H1 (cell line): ENCODE results near the gene DDX11. TPM values are rescaled to one million over a fixed set of nuclear protein-coding genes. Genes with fewer than 3 reads are reported as not detected.
"Not testable (repeated sequence)": the region's sequence is repeated elsewhere in the genome, so short reads cannot be mapped to it uniquely, and the experiment has no call there.

ENCODE experiments used
- CTCF ChIA-PET: fragments of 300-600 bp; sonication (Branson Sonifier 250); formaldehyde crosslinking; loops from one replicate; lab custom pipeline; 2021; ENCODE audit not compliant: partially characterized antibody; lab: Charles Lee
- POLR2A ChIA-PET: fragments of 300-600 bp; sonication (Branson Sonifier 250); formaldehyde crosslinking; loops from one replicate; lab custom pipeline; 2021; ENCODE audit warnings: inconsistent platforms; ENCODE audit not compliant: partially characterized antibody; lab: Charles Lee
- DNase-seq, 2 experiments: peaks; one replicate each; pipeline versions ENCODE4 v3.0.0 to v3.0.0-alpha.2; 2010 to 2022; ENCODE audit warnings: low spot score in 2 of 2, low read depth in 1 of 2, mixed read lengths in 1 of 2
- FAIRE-seq: peaks from 2 replicates; lab custom pipeline; 2011; peaks lifted over from hg19 to GRCh38; lab: Jason Lieb, UNC
- H2AFZ ChIP-seq: 2 replicates; pipeline ENCODE4 v1.8.1; 2012; ENCODE audit warnings: low read length, inconsistent platforms
- H2AK5ac ChIP-seq: 2 replicates; pipeline ENCODE4 v1.6.1; 2013; ENCODE audit warnings: low read depth, low read length
- H2BK120ac ChIP-seq: replicated peaks from 2 replicates; pipeline ENCODE3; 2013; ENCODE audit warnings: low read depth, low read length, inconsistent platforms
- H2BK12ac ChIP-seq: 2 replicates; pipeline ENCODE4 v1.6.1; 2013; ENCODE audit warnings: low read depth, low read length
- H2BK15ac ChIP-seq: 2 replicates; pipeline ENCODE4 v1.6.1; 2013; ENCODE audit warnings: low read length
- H2BK20ac ChIP-seq: 2 replicates; pipeline ENCODE4 v1.6.1; 2013; ENCODE audit warnings: low read length
- H2BK5ac ChIP-seq: 2 replicates; pipeline ENCODE4 v1.6.1; 2013; ENCODE audit warnings: low read depth, low read length
- H3K14ac ChIP-seq: 2 replicates; pipeline ENCODE4 v1.6.1; 2013; ENCODE audit warnings: inconsistent platforms; ENCODE audit not compliant: insufficient read length
- H3K18ac ChIP-seq: 2 replicates; pipeline ENCODE4 v1.6.1; 2013; ENCODE audit warnings: low read length; ENCODE audit errors: extremely low read depth
- H3K23ac ChIP-seq: 2 replicates; pipeline ENCODE4 v1.6.1; 2013; ENCODE audit warnings: inconsistent platforms; ENCODE audit not compliant: insufficient read length
- H3K23me2 ChIP-seq: 2 replicates; pipeline ENCODE4 v1.6.1; 2013; ENCODE audit warnings: low read depth, low read length
- H3K27ac ChIP-seq: 2 replicates; pipeline ENCODE4 v1.6.1; 2011; ENCODE audit warnings: low read depth, low read length, inconsistent platforms
- H3K27me3 ChIP-seq, 4 experiments: replicated peaks in 1 of 4; 1 replicate in 1 of 4; 2 replicates in 3 of 4; pipeline versions ENCODE4 v1.6.1 to v1.8.1; 2011 to 2013; ENCODE audit warnings: low read length in 3 of 4, mild to moderate bottlenecking in 3 of 4, inconsistent platforms in 2 of 4, mixed read lengths in 2 of 4, moderate library complexity in 1 of 4; ENCODE audit not compliant: control insufficient read depth in 3 of 4, insufficient read depth in 3 of 4; ENCODE audit errors: extremely low read depth in 1 of 4
- H3K36me3 ChIP-seq, 4 experiments: 2 replicates each; pipeline versions ENCODE4 v1.6.1 to v1.8.1; 2011 to 2013; ENCODE audit warnings: mild to moderate bottlenecking in 4 of 4, low read length in 3 of 4, moderate library complexity in 2 of 4, control low read depth in 1 of 4, inconsistent platforms in 1 of 4; ENCODE audit not compliant: insufficient read depth in 4 of 4, control insufficient read depth in 2 of 4
- H3K4ac ChIP-seq: replicated peaks from 2 replicates; pipeline ENCODE3; 2013; ENCODE audit warnings: low read length, low read depth, mixed read lengths, inconsistent platforms; ENCODE audit not compliant: insufficient read length
- H3K4me1 ChIP-seq, 4 experiments: replicated peaks in 1 of 4; 1 replicate in 1 of 4; 2 replicates in 3 of 4; pipeline versions ENCODE4 v1.6.1 to v1.8.1; 2011 to 2013; ENCODE audit warnings: low read length in 3 of 4, inconsistent platforms in 2 of 4, mixed read lengths in 1 of 4; ENCODE audit not compliant: insufficient read depth in 4 of 4, control insufficient read depth in 3 of 4
- H3K4me2 ChIP-seq, 2 experiments: 2 replicates each; pipeline versions ENCODE4 v1.6.1 to v1.8.1; 2011 to 2013; ENCODE audit warnings: low read depth in 2 of 2, low read length in 2 of 2, control low read depth in 1 of 2, inconsistent platforms in 1 of 2, mild to moderate bottlenecking in 1 of 2; ENCODE audit not compliant: insufficient read depth in 1 of 2
- H3K4me3 ChIP-seq, 4 experiments: fragments of 200-600, 300-600 bp in 1 of 4; sonication (generic), shearing (Covaris generic), sonication (Bioruptor Twin) in 1 of 4; 2 replicates each; pipeline versions ENCODE4 v1.5.1 to v1.8.1; 2011 to 2016; ENCODE audit warnings: low read length in 4 of 4, low read depth in 3 of 4, control low read depth in 2 of 4, inconsistent platforms in 2 of 4, mild to moderate bottlenecking in 2 of 4, mixed read lengths in 1 of 4, moderate library complexity in 1 of 4; ENCODE audit not compliant: insufficient read depth in 2 of 4; ENCODE audit errors: extremely low read depth in 1 of 4
- H3K56ac ChIP-seq: replicated peaks from 2 replicates; pipeline ENCODE3; 2013; ENCODE audit warnings: low read depth, mild to moderate bottlenecking, mixed read lengths, low read length, inconsistent platforms; ENCODE audit not compliant: insufficient read length
- H3K79me1 ChIP-seq: 2 replicates; pipeline ENCODE4 v1.6.1; 2013; ENCODE audit warnings: low read depth, low read length, control low read depth
- H3K79me2 ChIP-seq, 2 experiments: 2 replicates each; pipeline versions ENCODE4 v1.6.1 to v1.8.1; 2012 to 2013; ENCODE audit warnings: low read length in 2 of 2, mild to moderate bottlenecking in 2 of 2, inconsistent platforms in 1 of 2; ENCODE audit not compliant: insufficient read depth in 2 of 2, control insufficient read depth in 1 of 2
- H3K9ac ChIP-seq, 4 experiments: replicated peaks in 1 of 4; 1 replicate in 1 of 4; 2 replicates in 3 of 4; pipeline versions ENCODE4 v1.6.1 to v1.8.1; 2011 to 2013; ENCODE audit warnings: low read depth in 3 of 4, low read length in 3 of 4, control low read depth in 2 of 4, mild to moderate bottlenecking in 2 of 4, moderate library complexity in 2 of 4, inconsistent platforms in 1 of 4; ENCODE audit errors: extremely low read depth in 1 of 4
- H3K9me3 ChIP-seq, 2 experiments: 2 replicates each; pipeline versions ENCODE4 v1.6.1 to v1.8.1; 2012 to 2013; ENCODE audit warnings: mild to moderate bottlenecking in 2 of 2, moderate library complexity in 2 of 2, control low read depth in 1 of 2, inconsistent platforms in 1 of 2, low read depth in 1 of 2, low read length in 1 of 2, mixed read lengths in 1 of 2; ENCODE audit not compliant: insufficient read depth in 2 of 2
- H4K20me1 ChIP-seq, 2 experiments: replicated peaks in 1 of 2; 2 replicates each; pipeline versions ENCODE3 to v1.8.1; 2011 to 2013; ENCODE audit warnings: inconsistent platforms in 2 of 2, low read length in 2 of 2, mild to moderate bottlenecking in 1 of 2; ENCODE audit not compliant: insufficient read depth in 2 of 2, control insufficient read depth in 1 of 2
- H4K5ac ChIP-seq: 2 replicates; pipeline ENCODE4 v1.6.1; 2013; ENCODE audit warnings: low read length, low read depth, mixed read lengths, inconsistent platforms; ENCODE audit not compliant: insufficient read length
- H4K8ac ChIP-seq: 2 replicates; pipeline ENCODE4 v1.8.0; 2013; ENCODE audit warnings: mild to moderate bottlenecking, moderate library complexity, low read length, inconsistent platforms; ENCODE audit not compliant: insufficient read depth; ENCODE audit errors: extremely low read depth
- H4K91ac ChIP-seq: replicated peaks from 2 replicates; pipeline ENCODE3; 2013; ENCODE audit warnings: low read length, mixed read lengths, inconsistent platforms; ENCODE audit not compliant: insufficient read length
- WGBS, 2 experiments: shearing (Covaris generic) in 1 of 2; methylation state at CpG; one replicate each; pipeline versions ENCODE4 v1.1.6 to v1.1.7; 2013 to 2015; ENCODE audit warnings: low lambda C conversion rate in 2 of 2, mixed read lengths in 2 of 2, inconsistent platforms in 1 of 2, low coverage in 1 of 2, missing lambda C conversion rate in 1 of 2; ENCODE audit not compliant: insufficient replicate concordance in 2 of 2, insufficient coverage in 1 of 2, insufficient read length in 1 of 2; ENCODE audit errors: extremely low coverage in 1 of 2, missing lambda C conversion rate in 1 of 2; 5-methylcytosine and 5-hydroxymethylcytosine counted together
- polyA plus RNA-seq, 7 experiments: library from polyadenylated mRNA; depleted of rRNA in 3 of 7; stranded (reverse) in 5 of 7; unstranded in 2 of 7; fragments of >200 nt in 5 of 7; fragments of 200-250 nt in 2 of 7; gene quantifications; 1 replicate in 5 of 7; 2 replicates in 1 of 7; 4 replicates in 1 of 7; pipeline versions ENCODE4 v1.2.1 to v1.2.3, GENCODE V29; 2011 to 2013; ENCODE audit warnings: missing spikeins in 2 of 7, mixed read lengths in 2 of 7
- total RNA-seq: library from RNA; stranded (reverse); fragmentation: NEBNext Ultra II Directional; extraction: Animal tissue kit (Norgen Biotek cat#: 25700); gene quantifications from 2 replicates; pipeline ENCODE4 v1.2.1, GENCODE V29; 2021

DDX11 gene
- total and polyA plus RNA-seq, 2 of the 8 experiments (the other 6 are each of a cell fraction or from before 2014, with no cell fraction given): 61.6 to 141 TPM

DNA sequence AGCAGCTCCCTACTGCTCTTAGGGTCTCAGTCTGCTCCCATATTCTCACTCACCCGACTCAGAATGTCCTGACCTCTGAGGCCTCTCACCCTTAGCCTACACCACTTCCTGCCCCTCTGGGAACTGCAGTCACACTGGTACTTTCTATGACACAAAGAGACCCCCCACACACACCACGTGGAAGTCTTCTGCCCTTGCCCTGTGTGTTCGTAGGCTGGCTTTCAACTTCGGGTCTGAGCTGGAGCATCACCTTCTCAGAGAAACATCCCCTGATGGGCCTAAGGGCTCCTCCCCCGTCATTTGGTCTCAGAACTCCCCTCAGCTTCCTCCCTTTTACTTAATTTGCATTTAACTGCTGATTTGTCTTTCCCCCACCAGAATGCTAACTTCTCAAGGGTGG lies 22.0 kb upstream of the DDX11 start:
- H3K4me1 ChIP-seq, H3K27ac ChIP-seq, H3K27me3 ChIP-seq, H3K4me3 ChIP-seq, H3K79me2 ChIP-seq, H4K8ac ChIP-seq, CTCF ChIA-PET, H3K18ac ChIP-seq, H4K91ac ChIP-seq, H3K23ac ChIP-seq, H2BK12ac ChIP-seq, H3K23me2 ChIP-seq, H3K14ac ChIP-seq, POLR2A ChIA-PET, H3K4ac ChIP-seq, H2BK20ac ChIP-seq, H2BK15ac ChIP-seq, H2AK5ac ChIP-seq, H3K79me1 ChIP-seq, H2AFZ ChIP-seq, H3K56ac ChIP-seq, H3K36me3 ChIP-seq, H3K4me2 ChIP-seq, H2BK120ac ChIP-seq, H3K9ac ChIP-seq, H4K20me1 ChIP-seq, H3K9me3 ChIP-seq, H4K5ac ChIP-seq, H2BK5ac ChIP-seq, FAIRE-seq, DNase-seq: not testable (repeated sequence)
- 61% methylated on average over 5 of the region's 5 CpGs; no CpG with 5 or more reads in 1 of the 2 experiments for WGBS, 2 experiments

DNA sequence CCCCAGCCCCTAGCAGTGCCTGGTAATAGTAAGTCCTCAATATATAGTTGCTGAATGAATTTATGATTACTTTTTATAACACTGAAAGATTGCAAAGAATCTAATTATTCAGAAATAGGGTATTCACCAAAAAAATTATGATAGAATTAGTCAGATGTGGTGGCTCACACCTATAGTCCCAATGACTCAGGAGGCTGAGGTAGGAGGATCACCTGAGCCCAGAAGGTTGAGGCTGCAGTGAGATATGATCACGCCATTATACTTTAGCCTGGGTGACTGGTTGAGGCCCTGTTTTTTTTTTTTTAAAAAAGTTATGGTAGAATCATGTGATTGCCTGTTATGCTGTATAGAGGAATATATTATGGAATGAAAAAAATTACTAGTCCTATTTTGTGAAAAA lies 21.5 kb upstream of the DDX11 start:
- H2AK5ac ChIP-seq, CTCF ChIA-PET, H2BK15ac ChIP-seq, H3K14ac ChIP-seq, H3K4me2 ChIP-seq, H2BK5ac ChIP-seq, H3K36me3 ChIP-seq, H3K27me3 ChIP-seq, H4K91ac ChIP-seq, H3K4me3 ChIP-seq, H2BK120ac ChIP-seq, H3K79me2 ChIP-seq, H3K79me1 ChIP-seq, H4K5ac ChIP-seq, H3K23me2 ChIP-seq, H3K56ac ChIP-seq, H4K8ac ChIP-seq, DNase-seq, H2AFZ ChIP-seq, H3K18ac ChIP-seq, H3K27ac ChIP-seq, H4K20me1 ChIP-seq, H2BK12ac ChIP-seq, H3K4me1 ChIP-seq, H3K23ac ChIP-seq, H3K9me3 ChIP-seq, FAIRE-seq, H3K9ac ChIP-seq, H2BK20ac ChIP-seq, H3K4ac ChIP-seq: not testable (repeated sequence)
- WGBS, 2 experiments: 85% methylated on average over 1 of the region's 1 CpG; no CpG with 5 or more reads in 1 of the 2 experiments
- POLR2A ChIA-PET: interaction anchor here (0.7 kb wide), 1 partner anchor 21 kb away, joined by 5 read pairs; no protein-coding TSS in a partner anchor
